ENCODE measurements around the gene GRPEL2.

Gene GRPEL2

GRCh38 chr5:149319174-149319573 lies 26.1 kb upstream of the GRPEL2 start:
- Histone ChIP-seq H3K27me3 (ENCODE audit: control insufficient read depth in 1 of 2, insufficient read depth in 2 of 2, low read length in 2 of 2) (no peaks in the 10 kb centered on the region), H3K9me3 (ENCODE audit: control insufficient read depth in 1 of 2, low read length in 2 of 2) (no peaks in the 10 kb centered on the region), H3K27ac (ENCODE audit: low read depth, low read length) (no peak overlapping the region), H3K4me1 (ENCODE audit: control insufficient read depth in 1 of 2, insufficient read depth in 2 of 2, low read length in 2 of 2) (peaks cover 25 to 30% of the 10 kb centered on the region in 2 donors), H3K9ac (ENCODE audit: low read depth in 1 of 2, low read length in 2 of 2) (no peak overlapping the region), H3K36me3 (ENCODE audit: control insufficient read depth in 1 of 2, insufficient read depth in 2 of 2, low read length in 2 of 2) (no peaks in the 10 kb centered on the region), H3K4me3 (ENCODE audit: low read depth in 1 of 2, low read length in 2 of 2) (no peak overlapping the region)

GRCh38 chr5:149320791-149321330 lies 24.4 kb upstream of the GRPEL2 start:
- peak overlapping the region in 1 of 2 donors; percentile 36 for H3K9ac ChIP-seq (ENCODE audit: low read depth in 1 of 2, low read length in 2 of 2)
- no peaks in the 10 kb centered on the region for H3K27me3 ChIP-seq (ENCODE audit: control insufficient read depth in 1 of 2, insufficient read depth in 2 of 2, low read length in 2 of 2)
- H3K9me3 ChIP-seq (ENCODE audit: control insufficient read depth in 1 of 2, low read length in 2 of 2): no peaks in the 10 kb centered on the region
- no peaks in the 10 kb centered on the region for H3K36me3 ChIP-seq (ENCODE audit: control insufficient read depth in 1 of 2, insufficient read depth in 2 of 2, low read length in 2 of 2)
- H3K4me3 ChIP-seq (ENCODE audit: low read depth in 1 of 2, low read length in 2 of 2): peak overlapping the region in 1 of 2 donors; percentile 18
- H3K27ac ChIP-seq (ENCODE audit: low read depth, low read length): peak overlapping the region; percentile 36
- H3K4me1 ChIP-seq (ENCODE audit: control insufficient read depth in 1 of 2, insufficient read depth in 2 of 2, low read length in 2 of 2): peaks cover 25 to 30% of the 10 kb centered on the region in 2 donors

- Histone ChIP-seq H3K9me3 (ENCODE audit: control insufficient read depth in 1 of 2, low read length in 2 of 2) (no peaks in the 10 kb centered on the region), H3K9ac (ENCODE audit: low read depth in 1 of 2, low read length in 2 of 2) (peak overlapping the region in 1 of 2 donors; percentile 19), H3K4me1 (ENCODE audit: control insufficient read depth in 1 of 2, insufficient read depth in 2 of 2, low read length in 2 of 2) (peaks cover 25 to 28% of the 10 kb centered on the region in 2 donors), H3K27me3 (ENCODE audit: control insufficient read depth in 1 of 2, insufficient read depth in 2 of 2, low read length in 2 of 2) (no peaks in the 10 kb centered on the region), H3K4me3 (ENCODE audit: low read depth in 1 of 2, low read length in 2 of 2) (no peak overlapping the region), H3K36me3 (ENCODE audit: control insufficient read depth in 1 of 2, insufficient read depth in 2 of 2, low read length in 2 of 2) (no peaks in the 10 kb centered on the region), H3K27ac (ENCODE audit: low read depth, low read length) (no peak overlapping the region)
Observed at GRCh38 chr5:149322518-149322917, 22.8 kb upstream of the GRPEL2 start.

- H3K27ac ChIP-seq (ENCODE audit: low read depth, low read length): no peak overlapping the region
- peak overlapping the region in 1 of 2 donors; percentile 19 for H3K9ac ChIP-seq (ENCODE audit: low read depth in 1 of 2, low read length in 2 of 2)
- peaks cover 25 to 26% of the 10 kb centered on the region in 2 donors for H3K4me1 ChIP-seq (ENCODE audit: control insufficient read depth in 1 of 2, insufficient read depth in 2 of 2, low read length in 2 of 2)
- H3K4me3 ChIP-seq (ENCODE audit: low read depth in 1 of 2, low read length in 2 of 2): no peak overlapping the region
- H3K9me3 ChIP-seq (ENCODE audit: control insufficient read depth in 1 of 2, low read length in 2 of 2): no peaks in the 10 kb centered on the region
- no peaks in the 10 kb centered on the region for H3K27me3 ChIP-seq (ENCODE audit: control insufficient read depth in 1 of 2, insufficient read depth in 2 of 2, low read length in 2 of 2)
- no peaks in the 10 kb centered on the region for H3K36me3 ChIP-seq (ENCODE audit: control insufficient read depth in 1 of 2, insufficient read depth in 2 of 2, low read length in 2 of 2)
Observed at GRCh38 chr5:149323210-149323609, 22.1 kb upstream of the GRPEL2 start.

GRCh38 chr5:149323621-149324205 lies 21.6 kb upstream of the GRPEL2 start:
- Histone ChIP-seq H3K4me1 (ENCODE audit: control insufficient read depth in 1 of 2, insufficient read depth in 2 of 2, low read length in 2 of 2) (peaks cover 25 to 26% of the 10 kb centered on the region in 2 donors), H3K36me3 (ENCODE audit: control insufficient read depth in 1 of 2, insufficient read depth in 2 of 2, low read length in 2 of 2) (no peaks in the 10 kb centered on the region), H3K27me3 (ENCODE audit: control insufficient read depth in 1 of 2, insufficient read depth in 2 of 2, low read length in 2 of 2) (no peaks in the 10 kb centered on the region), H3K27ac (ENCODE audit: low read depth, low read length) (no peak overlapping the region), H3K9me3 (ENCODE audit: control insufficient read depth in 1 of 2, low read length in 2 of 2) (no peaks in the 10 kb centered on the region), H3K4me3 (ENCODE audit: low read depth in 1 of 2, low read length in 2 of 2) (no peak overlapping the region), H3K9ac (ENCODE audit: low read depth in 1 of 2, low read length in 2 of 2) (no peak overlapping the region)

- no peak overlapping the region for H3K27ac ChIP-seq (ENCODE audit: low read depth, low read length)
- no peak overlapping the region for H3K4me3 ChIP-seq (ENCODE audit: low read depth in 1 of 2, low read length in 2 of 2)
- H3K36me3 ChIP-seq (ENCODE audit: control insufficient read depth in 1 of 2, insufficient read depth in 2 of 2, low read length in 2 of 2): no peaks in the 10 kb centered on the region
- peaks cover 25 to 26% of the 10 kb centered on the region in 2 donors for H3K4me1 ChIP-seq (ENCODE audit: control insufficient read depth in 1 of 2, insufficient read depth in 2 of 2, low read length in 2 of 2)
- H3K9me3 ChIP-seq (ENCODE audit: control insufficient read depth in 1 of 2, low read length in 2 of 2): no peaks in the 10 kb centered on the region
- H3K27me3 ChIP-seq (ENCODE audit: control insufficient read depth in 1 of 2, insufficient read depth in 2 of 2, low read length in 2 of 2): no peaks in the 10 kb centered on the region
- H3K9ac ChIP-seq (ENCODE audit: low read depth in 1 of 2, low read length in 2 of 2): no peak overlapping the region
Observed at GRCh38 chr5:149324641-149325040, 20.7 kb upstream of the GRPEL2 start.

GRCh38 chr5:149325166-149325735 lies 20.0 kb upstream of the GRPEL2 start:
- no peaks in the 10 kb centered on the region for H3K36me3 ChIP-seq (ENCODE audit: control insufficient read depth in 1 of 2, insufficient read depth in 2 of 2, low read length in 2 of 2)
- H3K27ac ChIP-seq (ENCODE audit: low read depth, low read length): no peak overlapping the region

GRCh38 chr5:149325894-149326293 lies 19.4 kb upstream of the GRPEL2 start:
- Histone ChIP-seq H3K4me3 (ENCODE audit: low read depth in 1 of 2, low read length in 2 of 2) (no peak overlapping the region), H3K27me3 (ENCODE audit: control insufficient read depth in 1 of 2, insufficient read depth in 2 of 2, low read length in 2 of 2) (no peaks in the 10 kb centered on the region), H3K4me1 (ENCODE audit: control insufficient read depth in 1 of 2, insufficient read depth in 2 of 2, low read length in 2 of 2) (peaks cover 17 to 20% of the 10 kb centered on the region in 2 donors), H3K9ac (ENCODE audit: low read depth in 1 of 2, low read length in 2 of 2) (no peak overlapping the region), H3K9me3 (ENCODE audit: control insufficient read depth in 1 of 2, low read length in 2 of 2) (no peaks in the 10 kb centered on the region), H3K36me3 (ENCODE audit: control insufficient read depth in 1 of 2, insufficient read depth in 2 of 2, low read length in 2 of 2) (no peaks in the 10 kb centered on the region), H3K27ac (ENCODE audit: low read depth, low read length) (no peak overlapping the region)

More at GRCh38 chr5:149325166-149325735, 20.0 kb upstream of the GRPEL2 start:
- Histone ChIP-seq H3K4me1 (ENCODE audit: control insufficient read depth in 1 of 2, insufficient read depth in 2 of 2, low read length in 2 of 2) (peaks cover 24 to 26% of the 10 kb centered on the region in 2 donors), H3K4me3 (ENCODE audit: low read depth in 1 of 2, low read length in 2 of 2) (no peak overlapping the region), H3K9ac (ENCODE audit: low read depth in 1 of 2, low read length in 2 of 2) (no peak overlapping the region), H3K9me3 (ENCODE audit: control insufficient read depth in 1 of 2, low read length in 2 of 2) (no peaks in the 10 kb centered on the region), H3K27me3 (ENCODE audit: control insufficient read depth in 1 of 2, insufficient read depth in 2 of 2, low read length in 2 of 2) (no peaks in the 10 kb centered on the region)

GRCh38 chr5:149326611-149327010 lies 18.7 kb upstream of the GRPEL2 start:
- no peaks in the 10 kb centered on the region for H3K36me3 ChIP-seq (ENCODE audit: control insufficient read depth in 1 of 2, insufficient read depth in 2 of 2, low read length in 2 of 2)
- H3K27ac ChIP-seq (ENCODE audit: low read depth, low read length): no peak overlapping the region
- H3K9me3 ChIP-seq (ENCODE audit: control insufficient read depth in 1 of 2, low read length in 2 of 2): no peaks in the 10 kb centered on the region
- no peak overlapping the region for H3K4me3 ChIP-seq (ENCODE audit: low read depth in 1 of 2, low read length in 2 of 2)
- peaks cover 12 to 13% of the 10 kb centered on the region in 2 donors for H3K4me1 ChIP-seq (ENCODE audit: control insufficient read depth in 1 of 2, insufficient read depth in 2 of 2, low read length in 2 of 2)
- H3K27me3 ChIP-seq (ENCODE audit: control insufficient read depth in 1 of 2, insufficient read depth in 2 of 2, low read length in 2 of 2): no peaks in the 10 kb centered on the region
- no peak overlapping the region for H3K9ac ChIP-seq (ENCODE audit: low read depth in 1 of 2, low read length in 2 of 2)

- H3K27me3 ChIP-seq (ENCODE audit: control insufficient read depth in 1 of 2, insufficient read depth in 2 of 2, low read length in 2 of 2): no peaks in the 10 kb centered on the region
- H3K4me1 ChIP-seq (ENCODE audit: control insufficient read depth in 1 of 2, insufficient read depth in 2 of 2, low read length in 2 of 2): peaks cover 0 to under 1% of the 10 kb centered on the region in 2 donors
- no peak overlapping the region for H3K4me3 ChIP-seq (ENCODE audit: low read depth in 1 of 2, low read length in 2 of 2)
- no peaks in the 10 kb centered on the region for H3K36me3 ChIP-seq (ENCODE audit: control insufficient read depth in 1 of 2, insufficient read depth in 2 of 2, low read length in 2 of 2)
- H3K9me3 ChIP-seq (ENCODE audit: control insufficient read depth in 1 of 2, low read length in 2 of 2): no peaks in the 10 kb centered on the region
- H3K9ac ChIP-seq (ENCODE audit: low read depth in 1 of 2, low read length in 2 of 2): no peak overlapping the region
- no peak overlapping the region for H3K27ac ChIP-seq (ENCODE audit: low read depth, low read length)
Observed at GRCh38 chr5:149328177-149328576, 17.1 kb upstream of the GRPEL2 start.
